Liver (tissue), 3 donors: ENCODE results near the gene PAMR1.

Source experiments
- ATF3 ChIP-seq: IDR thresholded peaks from 2 replicates; pipeline ENCODE4 v1.6.1; 2016; ENCODE audit warnings: antibody characterized with exemption
- CTCF ChIP-seq: fragments of 150-350 bp; IDR thresholded peaks from 2 replicates; pipeline ENCODE4 v1.5.1; 2017; ENCODE audit warnings: improper control_type of control experiment, low read depth, low read length; ENCODE audit not compliant: missing input control
- EGR1 ChIP-seq, 2 donors: IDR thresholded peaks; 2 replicates each; pipeline ENCODE4 v1.6.1; 2016 to 2018; ENCODE audit warnings: antibody characterized with exemption in 2 of 2, low read depth in 2 of 2
- JUND ChIP-seq, 2 donors: IDR thresholded peaks; 2 replicates each; pipeline ENCODE4 v1.6.1; 2016; ENCODE audit warnings: antibody characterized with exemption in 2 of 2
- MAX ChIP-seq: IDR thresholded peaks from 2 replicates; pipeline ENCODE4 v1.6.1; 2016; ENCODE audit warnings: antibody characterized with exemption
- RAD21 ChIP-seq, 2 donors: IDR thresholded peaks; 2 replicates each; pipeline ENCODE4 v1.6.1; 2016; ENCODE audit warnings: antibody characterized with exemption in 2 of 2, mild to moderate bottlenecking in 2 of 2
- RXRA ChIP-seq, 2 donors: IDR thresholded peaks; 2 replicates each; pipeline ENCODE4 v1.6.1; 2017 to 2018; ENCODE audit warnings: antibody characterized with exemption in 2 of 2, mild to moderate bottlenecking in 1 of 2
- SP1 ChIP-seq: IDR thresholded peaks from 2 replicates; pipeline ENCODE4 v1.6.1; 2018; ENCODE audit warnings: antibody characterized with exemption, mild to moderate bottlenecking
- TAF1 ChIP-seq: conservative IDR thresholded peaks from 2 replicates; pipeline ENCODE4 v1.6.1; 2016; ENCODE audit warnings: antibody characterized with exemption, mild to moderate bottlenecking
- YY1 ChIP-seq: IDR thresholded peaks from 2 replicates; pipeline ENCODE4 v1.6.1; 2016; ENCODE audit warnings: antibody characterized with exemption, mild to moderate bottlenecking
- ZBTB33 ChIP-seq: IDR thresholded peaks from 2 replicates; pipeline ENCODE4 v1.6.1; 2016; ENCODE audit warnings: antibody characterized with exemption
- donor health status: healthy.
- donor health status: healthy.

GRCh38 chr11:35402751-35403660, 122.4 kb downstream of the PAMR1 start:
- TF ChIP-seq CTCF (no peak), YY1 (no peak), ZBTB33 (no peak), RXRA (IDR thresholded peaks at IDR 0.05) (no peak), TAF1 (no peak), MAX (no peak), ATF3 (no peak), EGR1 (IDR thresholded peaks at IDR 0.05; ENCODE audit: low read depth in 2 of 2) (no peak), RAD21 (IDR thresholded peaks at IDR 0.05) (no peak), JUND (IDR thresholded peaks at IDR 0.05) (no peak), SP1 (no peak)
